ENCODE measurements around the gene PPP5C.
"Not testable (repeated sequence)": the region's sequence is repeated elsewhere in the genome, so short reads cannot be mapped to it uniquely, and the experiment has no call there.

PPP5C gene

DNA sequence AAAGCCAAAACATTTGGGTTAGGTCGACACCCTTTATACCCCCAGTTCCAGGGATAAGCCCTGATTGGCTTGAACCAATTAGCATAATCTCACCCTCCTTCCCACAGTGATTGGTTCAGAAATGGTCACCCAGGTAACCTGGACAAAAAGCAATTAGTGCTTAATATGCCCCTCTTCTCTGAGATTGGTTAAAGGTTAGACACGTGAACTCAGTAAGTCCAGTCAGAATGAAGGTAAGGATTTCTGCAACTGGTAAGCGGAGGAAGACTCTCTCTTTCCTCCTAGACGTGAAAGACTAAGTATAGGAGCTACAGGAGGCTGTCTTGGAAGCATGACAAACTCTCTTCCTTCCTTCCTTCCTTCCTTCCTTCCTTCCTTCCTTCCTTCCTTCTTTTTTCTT, 83.1 kb downstream of the PPP5C start:
- DNase-seq (ENCODE audit: extremely low read depth, insufficient read length): no peak
- peaks cover 1% of the 10 kb centered on the region; the same call in 1 of the 2 replicates for H3K27me3 ChIP-seq (replicated peaks; ENCODE audit: control insufficient read depth, insufficient read depth, low read length)
- no peak for TF ChIP-seq CTCF (IDR thresholded peaks at IDR 0.05; ENCODE audit: insufficient read depth, low read length, poor library complexity, severe bottlenecking)
- H3K4me3 ChIP-seq (replicated peaks; ENCODE audit: low read depth, low read length): no peak overlapping the region
- H3K36me3 ChIP-seq (ENCODE audit: control insufficient read depth, insufficient read depth, low read length): no peaks in the 10 kb centered on the region

GRCh38 chr19:46431824-46432223, 84.9 kb downstream of the PPP5C start:
- no peaks in the 10 kb centered on the region for H3K36me3 ChIP-seq (ENCODE audit: control insufficient read depth, insufficient read depth, low read length)
- no peak for DNase-seq (ENCODE audit: extremely low read depth, insufficient read length)
- H3K4me3 ChIP-seq (replicated peaks; ENCODE audit: low read depth, low read length): no peak overlapping the region
- 0 out of 2 replicates have a peak, but pooled peaks cover 1% of the 10 kb centered on the region for H3K27me3 ChIP-seq (replicated peaks; ENCODE audit: control insufficient read depth, insufficient read depth, low read length)
- TF ChIP-seq CTCF (IDR thresholded peaks at IDR 0.05; ENCODE audit: insufficient read depth, low read length, poor library complexity, severe bottlenecking): no peak

- H3K27me3 ChIP-seq (replicated peaks; ENCODE audit: control insufficient read depth, insufficient read depth, low read length); DNase-seq (ENCODE audit: extremely low read depth, insufficient read length); H3K36me3 ChIP-seq (ENCODE audit: control insufficient read depth, insufficient read depth, low read length); H3K4me3 ChIP-seq (replicated peaks; ENCODE audit: low read depth, low read length): not testable (repeated sequence)
Measured at GRCh38 chr19:46433470-46433869, 86.6 kb downstream of the PPP5C start.

DNA sequence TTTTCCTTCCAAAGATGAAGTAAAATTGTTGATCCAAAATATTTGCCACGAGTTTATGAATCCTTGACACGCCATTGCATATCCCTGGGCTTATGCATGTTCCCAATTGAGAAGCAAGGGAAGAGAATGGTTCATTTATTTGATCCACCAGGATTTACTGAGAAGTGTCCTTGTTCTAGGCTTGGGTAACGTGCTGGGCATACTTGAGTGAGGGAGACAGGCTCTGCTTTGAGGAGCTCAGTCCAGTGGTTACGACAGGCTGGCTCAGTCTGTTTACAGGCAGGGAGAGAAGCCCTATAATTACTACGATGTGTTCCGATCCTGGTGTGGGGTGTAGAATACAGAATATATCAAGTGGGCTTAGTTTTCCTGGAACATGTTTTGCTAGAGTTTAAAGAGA, 88.1 kb downstream of the PPP5C start:
- no peaks in the 10 kb centered on the region for H3K36me3 ChIP-seq (ENCODE audit: control insufficient read depth, insufficient read depth, low read length)
- no peak for TF ChIP-seq CTCF (IDR thresholded peaks at IDR 0.05; ENCODE audit: insufficient read depth, low read length, poor library complexity, severe bottlenecking)
- no peak for DNase-seq (ENCODE audit: extremely low read depth, insufficient read length)
- H3K4me3 ChIP-seq (replicated peaks; ENCODE audit: low read depth, low read length): no peak overlapping the region
- no peaks in the 10 kb centered on the region for H3K27me3 ChIP-seq (replicated peaks; ENCODE audit: control insufficient read depth, insufficient read depth, low read length)

DNA sequence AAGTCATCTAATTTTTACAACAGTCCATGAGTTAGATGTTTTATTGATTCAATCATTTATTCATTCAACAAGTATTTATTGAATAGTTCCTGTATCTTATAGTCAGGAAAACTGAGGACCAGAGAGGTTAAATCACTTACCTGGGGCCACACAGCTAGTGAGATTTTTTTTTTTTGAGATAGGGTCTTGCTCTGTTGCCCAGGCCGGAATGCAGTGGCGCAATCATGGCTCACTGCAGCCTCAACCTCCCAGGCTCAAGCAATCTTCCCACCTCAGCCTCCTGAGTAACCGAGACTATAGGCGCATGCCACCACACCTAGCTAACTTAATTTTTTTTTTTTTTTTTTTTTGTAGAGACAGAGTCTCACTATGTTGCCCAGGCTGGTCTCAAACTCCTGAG, 88.8 kb downstream of the PPP5C start:
- DNase-seq (ENCODE audit: extremely low read depth, insufficient read length); H3K27me3 ChIP-seq (replicated peaks; ENCODE audit: control insufficient read depth, insufficient read depth, low read length); H3K36me3 ChIP-seq (ENCODE audit: control insufficient read depth, insufficient read depth, low read length); H3K4me3 ChIP-seq (replicated peaks; ENCODE audit: low read depth, low read length): not testable (repeated sequence)
